Neural cell (in vitro differentiated cells): Measurements from ENCODE around the gene PRDM8. TPM values are rescaled to one million over a fixed set of nuclear protein-coding genes. Genes with fewer than 3 reads are reported as not detected.

Source experiments
- H2AFZ ChIP-seq: fragments of 200-600, 300-800 bp; sonication (generic), shearing (Covaris generic); 2 replicates; pipeline ENCODE4 v1.6.0; 2014; ENCODE audit warnings: low read depth, mild to moderate bottlenecking, antibody characterized with exemption, low read length, moderate library complexity
- H3F3A ChIP-seq: fragments of 200-600 bp; shearing (Covaris generic); 2 replicates; pipeline ENCODE4 v1.6.1; 2016; ENCODE audit warnings: mild to moderate bottlenecking, moderate library complexity, mixed read lengths, antibody characterized with exemption, low read length; ENCODE audit not compliant: insufficient read depth, poor library complexity, severe bottlenecking
- H3K27ac ChIP-seq: fragments of 200-600, 300-800 bp; sonication (generic), shearing (Covaris generic); 2 replicates; pipeline ENCODE4 v1.5.1; 2014; ENCODE audit warnings: mild to moderate bottlenecking, low read length, moderate library complexity
- H3K27me3 ChIP-seq: fragments of 300-800, 200-600 bp; sonication (generic), shearing (Covaris generic); 2 replicates; pipeline ENCODE4 v1.6.0; 2014; ENCODE audit warnings: mild to moderate bottlenecking, low read depth, low read length, moderate library complexity; ENCODE audit not compliant: insufficient read depth
- H3K36me3 ChIP-seq: fragments of 300-800, 200-600 bp; sonication (generic), shearing (Covaris generic); 2 replicates; pipeline ENCODE4 v1.5.1; 2014; ENCODE audit warnings: mild to moderate bottlenecking, antibody characterized with exemption, low read length, moderate library complexity; ENCODE audit not compliant: insufficient read depth
- H3K4me2 ChIP-seq: fragments of 300-800, 200-600 bp; sonication (generic), shearing (Covaris generic); 2 replicates; pipeline ENCODE4 v1.6.0; 2014; ENCODE audit warnings: mild to moderate bottlenecking, low read length
- H3K4me3 ChIP-seq: fragments of 300-800, 200-600 bp; sonication (generic), shearing (Covaris generic); 2 replicates; pipeline ENCODE4 v1.5.1; 2014; ENCODE audit warnings: mild to moderate bottlenecking, low read length, moderate library complexity
- H3K79me2 ChIP-seq: fragments of 200-600 bp; shearing (Covaris generic); replicated peaks from 2 replicates; pipeline ENCODE4 v1.6.0; 2014; ENCODE audit warnings: mild to moderate bottlenecking, low read length, moderate library complexity; ENCODE audit not compliant: insufficient read depth
- H3K9ac ChIP-seq: fragments of 300-800, 200-600 bp; sonication (generic), shearing (Covaris generic); 2 replicates; pipeline ENCODE4 v1.6.1; 2016; ENCODE audit warnings: mild to moderate bottlenecking, low read length, mixed read lengths
- H3K9me2 ChIP-seq: fragments of 200-600 bp; shearing (Covaris generic); 2 replicates; pipeline ENCODE4 v1.6.1; 2016; ENCODE audit warnings: mild to moderate bottlenecking, low read length, mixed read lengths; ENCODE audit not compliant: insufficient read depth
- H3K9me3 ChIP-seq: fragments of 200-600, 300-800 bp; sonication (generic), shearing (Covaris generic); 2 replicates; pipeline ENCODE4 v1.6.1; 2016; ENCODE audit warnings: mild to moderate bottlenecking, mixed run types, low read length, moderate library complexity, mixed read lengths
- H4K20me1 ChIP-seq: fragments of 200-600 bp; shearing (Covaris generic); 2 replicates; pipeline ENCODE4 v1.6.1; 2016; ENCODE audit warnings: mild to moderate bottlenecking, mixed run types; ENCODE audit not compliant: insufficient read depth
- EP300 ChIP-seq: fragments of 450-650 bp; conservative IDR thresholded peaks from 2 replicates; pipeline ENCODE4 v1.6.1; 2014; ENCODE audit warnings: antibody characterized with exemption, mild to moderate bottlenecking, moderate library complexity; ENCODE audit not compliant: poor library complexity, severe bottlenecking
- EZH2 ChIP-seq: fragments of 200-600, 300-800 bp; shearing (Covaris generic), sonication (generic); IDR thresholded peaks from 2 replicates; pipeline ENCODE4 v1.6.1; 2014; ENCODE audit warnings: antibody characterized with exemption, low read length, borderline replicate concordance, mild to moderate bottlenecking; ENCODE audit not compliant: insufficient read depth, poor library complexity, severe bottlenecking
- MXI1 ChIP-seq: fragments of 450-650 bp; conservative IDR thresholded peaks from 2 replicates; pipeline ENCODE4 v1.6.1; 2014; ENCODE audit warnings: antibody characterized with exemption, mild to moderate bottlenecking; ENCODE audit not compliant: poor library complexity, severe bottlenecking
- POLR2AphosphoS5 ChIP-seq: IDR thresholded peaks from 2 replicates; pipeline ENCODE4 v1.6.1; 2012
- RAD21 ChIP-seq: fragments of 450-650 bp; conservative IDR thresholded peaks from 2 replicates; pipeline ENCODE4 v1.6.1; 2014; ENCODE audit warnings: antibody characterized with exemption, mild to moderate bottlenecking, moderate library complexity
- SMC3 ChIP-seq: fragments of 450-650 bp; conservative IDR thresholded peaks from 2 replicates; pipeline ENCODE4 v1.6.1; 2014; ENCODE audit warnings: antibody characterized with exemption, mild to moderate bottlenecking, moderate library complexity; ENCODE audit not compliant: poor library complexity
- TAF1 ChIP-seq: IDR thresholded peaks from 2 replicates; pipeline ENCODE4 v1.6.1; 2012; ENCODE audit warnings: low read depth
- polyA plus RNA-seq: library from polyadenylated mRNA; depleted of rRNA; stranded (reverse); fragments of >200 nt; gene quantifications from 2 replicates; pipeline ENCODE4 v1.2.3, GENCODE V29; 2014
- TF ChIP-seq, protein P1 (sequence below): IDR thresholded peaks from 2 replicates; pipeline ENCODE4 v1.6.1; 2012; ENCODE audit warnings: borderline replicate concordance
- TF ChIP-seq, protein P2 (sequence below): fragments of 450-650 bp; IDR thresholded peaks from 2 replicates; pipeline ENCODE4 v1.5.1; 2014; ENCODE audit warnings: antibody characterized with exemption, mild to moderate bottlenecking, moderate library complexity; ENCODE audit not compliant: poor library complexity, severe bottlenecking

Gene PRDM8
- polyA plus RNA-seq, 1 donor from 2014 or later, result 0.46 TPM

DNA sequence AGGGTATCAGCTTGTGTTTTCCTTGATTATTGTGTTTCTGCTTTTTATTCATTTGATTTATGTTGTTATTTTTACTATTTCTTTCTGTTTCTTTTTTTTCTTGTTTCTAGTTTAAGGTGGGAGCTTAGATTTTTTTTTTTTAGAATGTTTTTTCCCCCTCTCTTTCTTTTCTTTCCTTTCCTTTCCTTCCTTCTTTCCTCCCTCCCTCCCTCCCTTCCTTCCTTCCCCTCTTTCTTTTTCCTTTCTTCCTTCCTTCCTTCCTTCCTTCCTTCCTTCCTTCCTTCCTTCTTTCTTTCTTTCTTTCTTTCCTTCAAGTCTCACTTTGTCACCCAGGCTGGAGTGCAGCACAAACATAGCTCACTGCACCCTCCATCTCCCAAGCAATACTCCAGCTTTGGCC lies 31.4 kb upstream of the PRDM8 start:
- TF ChIP-seq TAF1 (no peak), MXI1 (no peak), SMC3 (no peak), EP300 (no peak), EZH2 (no peak), RAD21 (no peak), POLR2AphosphoS5 (no peak)
- TF ChIP-seq, protein P1, sequence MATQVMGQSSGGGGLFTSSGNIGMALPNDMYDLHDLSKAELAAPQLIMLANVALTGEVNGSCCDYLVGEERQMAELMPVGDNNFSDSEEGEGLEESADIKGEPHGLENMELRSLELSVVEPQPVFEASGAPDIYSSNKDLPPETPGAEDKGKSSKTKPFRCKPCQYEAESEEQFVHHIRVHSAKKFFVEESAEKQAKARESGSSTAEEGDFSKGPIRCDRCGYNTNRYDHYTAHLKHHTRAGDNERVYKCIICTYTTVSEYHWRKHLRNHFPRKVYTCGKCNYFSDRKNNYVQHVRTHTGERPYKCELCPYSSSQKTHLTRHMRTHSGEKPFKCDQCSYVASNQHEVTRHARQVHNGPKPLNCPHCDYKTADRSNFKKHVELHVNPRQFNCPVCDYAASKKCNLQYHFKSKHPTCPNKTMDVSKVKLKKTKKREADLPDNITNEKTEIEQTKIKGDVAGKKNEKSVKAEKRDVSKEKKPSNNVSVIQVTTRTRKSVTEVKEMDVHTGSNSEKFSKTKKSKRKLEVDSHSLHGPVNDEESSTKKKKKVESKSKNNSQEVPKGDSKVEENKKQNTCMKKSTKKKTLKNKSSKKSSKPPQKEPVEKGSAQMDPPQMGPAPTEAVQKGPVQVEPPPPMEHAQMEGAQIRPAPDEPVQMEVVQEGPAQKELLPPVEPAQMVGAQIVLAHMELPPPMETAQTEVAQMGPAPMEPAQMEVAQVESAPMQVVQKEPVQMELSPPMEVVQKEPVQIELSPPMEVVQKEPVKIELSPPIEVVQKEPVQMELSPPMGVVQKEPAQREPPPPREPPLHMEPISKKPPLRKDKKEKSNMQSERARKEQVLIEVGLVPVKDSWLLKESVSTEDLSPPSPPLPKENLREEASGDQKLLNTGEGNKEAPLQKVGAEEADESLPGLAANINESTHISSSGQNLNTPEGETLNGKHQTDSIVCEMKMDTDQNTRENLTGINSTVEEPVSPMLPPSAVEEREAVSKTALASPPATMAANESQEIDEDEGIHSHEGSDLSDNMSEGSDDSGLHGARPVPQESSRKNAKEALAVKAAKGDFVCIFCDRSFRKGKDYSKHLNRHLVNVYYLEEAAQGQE, result no peak
- TF ChIP-seq, protein P2, sequence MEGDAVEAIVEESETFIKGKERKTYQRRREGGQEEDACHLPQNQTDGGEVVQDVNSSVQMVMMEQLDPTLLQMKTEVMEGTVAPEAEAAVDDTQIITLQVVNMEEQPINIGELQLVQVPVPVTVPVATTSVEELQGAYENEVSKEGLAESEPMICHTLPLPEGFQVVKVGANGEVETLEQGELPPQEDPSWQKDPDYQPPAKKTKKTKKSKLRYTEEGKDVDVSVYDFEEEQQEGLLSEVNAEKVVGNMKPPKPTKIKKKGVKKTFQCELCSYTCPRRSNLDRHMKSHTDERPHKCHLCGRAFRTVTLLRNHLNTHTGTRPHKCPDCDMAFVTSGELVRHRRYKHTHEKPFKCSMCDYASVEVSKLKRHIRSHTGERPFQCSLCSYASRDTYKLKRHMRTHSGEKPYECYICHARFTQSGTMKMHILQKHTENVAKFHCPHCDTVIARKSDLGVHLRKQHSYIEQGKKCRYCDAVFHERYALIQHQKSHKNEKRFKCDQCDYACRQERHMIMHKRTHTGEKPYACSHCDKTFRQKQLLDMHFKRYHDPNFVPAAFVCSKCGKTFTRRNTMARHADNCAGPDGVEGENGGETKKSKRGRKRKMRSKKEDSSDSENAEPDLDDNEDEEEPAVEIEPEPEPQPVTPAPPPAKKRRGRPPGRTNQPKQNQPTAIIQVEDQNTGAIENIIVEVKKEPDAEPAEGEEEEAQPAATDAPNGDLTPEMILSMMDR, result no peak

DNA sequence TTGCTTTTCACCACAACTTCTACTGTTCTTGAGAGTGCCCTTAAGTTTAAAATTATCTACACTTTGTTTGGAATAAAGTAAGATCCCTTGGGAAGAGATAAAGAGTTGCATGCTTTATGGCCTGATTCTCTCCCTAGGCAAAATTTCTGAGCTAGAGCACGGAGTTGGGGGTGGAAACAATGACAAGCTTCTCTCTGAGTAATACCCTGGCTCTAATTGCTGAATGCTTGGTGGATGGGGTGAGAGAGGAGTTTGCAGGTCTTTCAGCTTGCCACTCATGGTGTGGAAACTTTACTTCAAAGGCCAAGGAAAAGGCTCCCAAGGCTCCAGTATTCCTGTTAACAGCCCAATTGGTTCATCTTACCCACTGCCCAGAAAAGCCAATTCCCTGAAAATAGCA lies 26.1 kb upstream of the PRDM8 start:
- H2AFZ ChIP-seq, result no peak overlapping the region
- H3K9me3 ChIP-seq, result no peaks in the 10 kb centered on the region
- H3K9me2 ChIP-seq, result no peaks in the 10 kb centered on the region
- H3K36me3 ChIP-seq, result no peaks in the 10 kb centered on the region
- TF ChIP-seq POLR2AphosphoS5 (no peak), MXI1 (no peak), TAF1 (no peak), SMC3 (no peak), EZH2 (no peak), RAD21 (no peak), EP300 (no peak)
- TF ChIP-seq, protein P2, result no peak
- TF ChIP-seq, protein P1, result no peak
- no peak overlapping the region for H3K27ac ChIP-seq
- no peak overlapping the region for H3K4me2 ChIP-seq
- no peak overlapping the region for H3K4me3 ChIP-seq
- no peaks in the 10 kb centered on the region for H4K20me1 ChIP-seq
- no peaks in the 10 kb centered on the region for H3F3A ChIP-seq
- no peaks in the 10 kb centered on the region for H3K79me2 ChIP-seq
- H3K27me3 ChIP-seq, result no peaks in the 10 kb centered on the region
- no peak overlapping the region for H3K9ac ChIP-seq

More for the DNA sequence above, 31.4 kb upstream of the PRDM8 start:
- no peaks in the 10 kb centered on the region for H3K9me2 ChIP-seq
- no peak overlapping the region for H3K4me2 ChIP-seq
- H4K20me1 ChIP-seq, result no peaks in the 10 kb centered on the region
- H3K4me3 ChIP-seq, result no peak overlapping the region
- H3K79me2 ChIP-seq, result no peaks in the 10 kb centered on the region
- no peaks in the 10 kb centered on the region for H3K27me3 ChIP-seq
- H3K9ac ChIP-seq, result no peak overlapping the region
- no peaks in the 10 kb centered on the region for H3K36me3 ChIP-seq
- H3K9me3 ChIP-seq, result no peaks in the 10 kb centered on the region
- H3F3A ChIP-seq, result no peaks in the 10 kb centered on the region
- no peak overlapping the region for H3K27ac ChIP-seq
- H2AFZ ChIP-seq, result no peak overlapping the region
